Gastroesophageal sphincter (tissue), 3 donors: Measurements from ENCODE around the gene C5.
"Not testable (repeated sequence)": the region's sequence is repeated elsewhere in the genome, so short reads cannot be mapped to it uniquely, and the experiment has no call there.

ENCODE experiments used
- POLR2A ChIP-seq, 2 donors: fragments of 450-650 bp; IDR thresholded peaks; one replicate each; pipeline ENCODE4 v1.6.1; 2017; ENCODE audit warnings: antibody characterized with exemption in 2 of 2, mild to moderate bottlenecking in 2 of 2, moderate library complexity in 1 of 2
- POLR2AphosphoS5 ChIP-seq: sonication (generic); formaldehyde crosslinking; IDR thresholded peaks from one replicate; pipeline ENCODE4 v1.6.1; 2017; ENCODE audit warnings: antibody characterized with exemption
- TF ChIP-seq, protein P1 (sequence below), 4 experiments: fragments of 200-600 bp in 2 of 4; fragments of 450-650 bp in 2 of 4; sonication (generic) in 1 of 4; IDR thresholded peaks; one replicate each; pipeline ENCODE4 v1.5.1; 2017 to 2019; ENCODE audit warnings: antibody characterized with exemption in 4 of 4, mild to moderate bottlenecking in 2 of 4, moderate library complexity in 2 of 4

- TF ChIP-seq, protein P1, sequence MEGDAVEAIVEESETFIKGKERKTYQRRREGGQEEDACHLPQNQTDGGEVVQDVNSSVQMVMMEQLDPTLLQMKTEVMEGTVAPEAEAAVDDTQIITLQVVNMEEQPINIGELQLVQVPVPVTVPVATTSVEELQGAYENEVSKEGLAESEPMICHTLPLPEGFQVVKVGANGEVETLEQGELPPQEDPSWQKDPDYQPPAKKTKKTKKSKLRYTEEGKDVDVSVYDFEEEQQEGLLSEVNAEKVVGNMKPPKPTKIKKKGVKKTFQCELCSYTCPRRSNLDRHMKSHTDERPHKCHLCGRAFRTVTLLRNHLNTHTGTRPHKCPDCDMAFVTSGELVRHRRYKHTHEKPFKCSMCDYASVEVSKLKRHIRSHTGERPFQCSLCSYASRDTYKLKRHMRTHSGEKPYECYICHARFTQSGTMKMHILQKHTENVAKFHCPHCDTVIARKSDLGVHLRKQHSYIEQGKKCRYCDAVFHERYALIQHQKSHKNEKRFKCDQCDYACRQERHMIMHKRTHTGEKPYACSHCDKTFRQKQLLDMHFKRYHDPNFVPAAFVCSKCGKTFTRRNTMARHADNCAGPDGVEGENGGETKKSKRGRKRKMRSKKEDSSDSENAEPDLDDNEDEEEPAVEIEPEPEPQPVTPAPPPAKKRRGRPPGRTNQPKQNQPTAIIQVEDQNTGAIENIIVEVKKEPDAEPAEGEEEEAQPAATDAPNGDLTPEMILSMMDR (IDR thresholded peaks at IDR 0.05): not testable (repeated sequence)
- not testable (repeated sequence) for TF ChIP-seq POLR2A (IDR thresholded peaks at IDR 0.05); POLR2AphosphoS5
These were observed 40.7 kb upstream of the C5 start for GRCh38 chr9:121090743-121091142.
